ENCODE measurements around the gene SLF2. TPM values are rescaled to one million over a fixed set of nuclear protein-coding genes. Genes with fewer than 3 reads are reported as not detected.

Gene SLF2
- total RNA-seq, 2 experiments from 2014 or later = 39.1 to 41.3 TPM

DNA sequence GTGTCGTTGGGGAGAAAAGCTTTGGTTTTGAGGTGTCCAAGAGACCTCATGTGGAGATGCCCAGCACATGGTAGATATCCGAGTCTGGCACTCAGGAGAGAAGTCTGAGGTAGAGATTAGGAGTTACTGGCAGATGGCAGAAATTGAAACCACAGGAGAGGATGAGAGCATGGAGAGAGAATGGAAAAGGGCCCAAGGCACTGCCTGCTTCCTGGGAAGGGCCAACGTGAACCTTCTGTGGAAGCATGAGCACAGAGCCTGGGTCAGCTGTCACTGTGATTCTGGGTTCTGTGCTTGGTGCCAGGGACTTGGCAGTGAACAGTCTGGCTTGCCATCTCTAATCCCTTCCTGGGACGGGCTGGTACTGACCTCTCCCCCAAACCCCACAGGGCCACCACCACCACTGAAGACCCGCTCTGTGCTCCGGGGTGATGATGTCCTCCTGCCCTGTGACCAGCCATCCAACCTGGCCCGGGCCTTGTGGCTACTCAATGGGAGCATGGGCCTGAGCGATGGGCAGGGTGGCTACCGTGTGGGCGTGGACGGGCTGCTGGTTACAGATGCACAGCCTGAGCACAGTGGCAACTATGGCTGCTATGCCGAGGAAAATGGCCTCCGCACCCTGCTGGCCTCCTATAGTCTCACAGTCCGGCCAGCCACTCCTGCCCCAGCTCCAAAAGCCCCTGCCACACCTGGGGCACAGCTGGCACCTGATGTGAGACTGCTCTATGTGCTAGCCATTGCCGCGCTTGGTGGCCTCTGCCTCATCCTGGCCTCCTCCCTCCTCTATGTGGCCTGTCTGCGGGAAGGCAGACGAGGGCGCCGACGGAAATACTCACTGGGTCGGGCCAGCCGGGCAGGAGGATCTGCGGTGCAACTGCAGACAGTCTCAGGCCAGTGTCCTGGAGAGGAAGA, 70.4 kb downstream of the SLF2 start:
- CTCF ChIA-PET = interaction anchor here (2.1 kb wide), 1 partner anchor 14 kb away, joined by 6 read pairs; no protein-coding TSS in a partner anchor
- Mint-ChIP-seq H3K4me3 (no peak overlapping the region), H3K9me3 (no peaks in the 10 kb centered on the region), H3K27me3 (no peaks in the 10 kb centered on the region), H3K4me1 (peaks cover 29% of the 10 kb centered on the region), H3K36me3 (ENCODE audit: low read depth) (peaks cover 6% of the 10 kb centered on the region), H3K27ac (no peak overlapping the region)
- POLR2A ChIA-PET = interaction anchor here (0.7 kb wide), 1 partner anchor 48 kb away, joined by 3 read pairs; the partner anchor contains the start of genes PDZD7 and SFXN3
- DNase-seq = no peak

- ChIA-PET POLR2A (no interaction called here), CTCF (interaction anchor here (1.0 to 2.1 kb wide), 3 partner anchors 13 to 56 kb away, joined by 3 to 6 read pairs (median 4); no protein-coding TSS in a partner anchor)
- Mint-ChIP-seq H3K4me1 (peaks cover 36% of the 10 kb centered on the region), H3K9me3 (no peaks in the 10 kb centered on the region), H3K36me3 (ENCODE audit: low read depth) (peaks cover 7% of the 10 kb centered on the region), H3K4me3 (no peak overlapping the region), H3K27me3 (no peaks in the 10 kb centered on the region), H3K27ac (no peak overlapping the region)
- DNase-seq = no peak
Measured at GRCh38 chr10:100983868-100984671, 71.3 kb downstream of the SLF2 start.

GRCh38 chr10:100984672-100985177, 72.0 kb downstream of the SLF2 start:
- ChIA-PET POLR2A (no interaction called here), CTCF (interaction anchor here (1.0 to 1.1 kb wide), 2 partner anchors 13 to 56 kb away, joined by 3 to 4 read pairs; no protein-coding TSS in a partner anchor)
- Mint-ChIP-seq H3K27me3 (no peaks in the 10 kb centered on the region), H3K9me3 (no peaks in the 10 kb centered on the region), H3K4me1 (peaks cover 37% of the 10 kb centered on the region), H3K36me3 (ENCODE audit: low read depth) (peaks cover 9% of the 10 kb centered on the region), H3K4me3 (no peak overlapping the region), H3K27ac (no peak overlapping the region)
- no peak for DNase-seq

DNA sequence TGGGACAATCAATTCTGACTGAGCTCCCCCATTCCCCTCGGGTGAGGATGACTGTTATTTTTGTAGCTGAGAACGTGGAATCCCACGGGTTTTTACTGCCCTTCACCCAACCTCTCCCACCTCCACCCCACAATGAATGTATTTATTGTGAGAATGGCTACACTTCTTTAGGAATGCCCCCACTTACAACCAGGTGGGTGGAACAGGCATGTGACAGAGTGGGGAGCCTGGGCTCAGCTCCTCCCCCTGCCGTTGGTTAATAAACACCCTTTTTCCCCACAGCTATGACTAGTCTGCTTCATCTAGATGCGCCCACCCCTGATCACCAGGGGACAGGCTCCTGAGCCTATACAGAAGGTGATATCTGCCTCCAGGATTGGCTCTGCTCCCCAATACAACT, 72.6 kb downstream of the SLF2 start:
- peaks cover 38% of the 10 kb centered on the region for H3K4me1 Mint-ChIP-seq
- H3K9me3 Mint-ChIP-seq = no peaks in the 10 kb centered on the region
- POLR2A ChIA-PET = no interaction called here
- H3K4me3 Mint-ChIP-seq = no peak overlapping the region
- no peak overlapping the region for H3K27ac Mint-ChIP-seq
- no peaks in the 10 kb centered on the region for H3K27me3 Mint-ChIP-seq
- no peak for DNase-seq
- peaks cover 10% of the 10 kb centered on the region for H3K36me3 Mint-ChIP-seq (ENCODE audit: low read depth)
- CTCF ChIA-PET = interaction anchor here (0.9 to 1.1 kb wide), 3 partner anchors 13 to 55 kb away, joined by 3 to 4 read pairs (median 3); partner anchors contain the start of gene LZTS2

GRCh38 chr10:100986623-100986951, 73.8 kb downstream of the SLF2 start:
- no peak for DNase-seq
- POLR2A ChIA-PET = no interaction called here
- peaks cover 42% of the 10 kb centered on the region for H3K4me1 Mint-ChIP-seq
- H3K27me3 Mint-ChIP-seq = no peaks in the 10 kb centered on the region
- peaks cover 22% of the 10 kb centered on the region for H3K36me3 Mint-ChIP-seq (ENCODE audit: low read depth)
- CTCF ChIA-PET = interaction anchor here (1.1 to 1.3 kb wide), 2 partner anchors 16 to 28 kb away, joined by 3 to 6 read pairs; no protein-coding TSS in a partner anchor
- H3K9me3 Mint-ChIP-seq = no peaks in the 10 kb centered on the region
- peak overlapping the region; percentile 89 for H3K4me3 Mint-ChIP-seq
- H3K27ac Mint-ChIP-seq = no peak overlapping the region

GRCh38 chr10:100986952-100987684, 74.4 kb downstream of the SLF2 start, which contains the start of the genes MRPL43 and TWNK:
Gene MRPL43, minus strand, starts transcription at chr10:100987497. Its CDS starts 54 bp downstream, at chr10:100987443.
Gene TWNK, plus strand, starts transcription at chr10:100987543. Its CDS starts 668 bp downstream, at chr10:100988211.
- DNase-seq = peak; percentile 90
- ChIA-PET POLR2A (no interaction called here), CTCF (interaction anchor here (0.6 to 1.3 kb wide), 3 partner anchors 16 to 32 kb away, joined by 3 to 6 read pairs (median 5); no protein-coding TSS in a partner anchor)
- peak within 1 kb of the TSS; percentile 83 for H3K27ac Mint-ChIP-seq
- peak within 1 kb of the TSS; percentile 89 for H3K4me3 Mint-ChIP-seq
- peaks cover 22% of the 10 kb centered on the region for H3K36me3 Mint-ChIP-seq (ENCODE audit: low read depth)
- peaks cover 42% of the 10 kb centered on the region for H3K4me1 Mint-ChIP-seq
- H3K9me3 Mint-ChIP-seq = no peaks in the 10 kb centered on the region
- no peaks in the 10 kb centered on the region for H3K27me3 Mint-ChIP-seq

DNA sequence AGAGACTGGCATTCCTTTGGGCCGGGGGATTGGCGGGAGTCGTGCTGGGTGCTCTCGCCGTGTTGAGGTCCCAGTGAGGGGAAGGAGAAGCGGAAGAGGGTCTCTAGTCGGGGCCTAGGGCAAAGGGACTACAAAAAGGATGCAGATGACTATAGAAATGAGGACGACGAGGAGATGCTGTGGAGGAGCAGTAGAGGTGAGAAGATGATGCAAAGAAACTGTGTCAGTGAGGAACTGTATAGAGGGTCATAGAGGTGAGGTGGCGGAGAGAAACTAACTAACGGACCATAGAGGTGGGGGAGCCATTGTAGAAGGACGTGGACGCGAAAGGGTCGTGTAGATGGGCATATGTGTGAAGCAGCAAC, 74.9 kb downstream of the SLF2 start:
- ChIA-PET POLR2A (no interaction called here), CTCF (interaction anchor here (0.6 to 1.9 kb wide), 4 partner anchors 10 to 33 kb away, joined by 3 to 14 read pairs (median 6); no protein-coding TSS in a partner anchor)
- H3K27ac Mint-ChIP-seq = peak overlapping the region; percentile 83
- H3K27me3 Mint-ChIP-seq = no peaks in the 10 kb centered on the region
- peaks cover 23% of the 10 kb centered on the region for H3K36me3 Mint-ChIP-seq (ENCODE audit: low read depth)
- peak overlapping the region; percentile 89 for H3K4me3 Mint-ChIP-seq
- peaks cover 42% of the 10 kb centered on the region for H3K4me1 Mint-ChIP-seq
- no peaks in the 10 kb centered on the region for H3K9me3 Mint-ChIP-seq
- no peak for DNase-seq

GRCh38 chr10:100988166-100988565, 75.4 kb downstream of the SLF2 start:
- H3K27ac Mint-ChIP-seq = peak overlapping the region; percentile 83
- H3K9me3 Mint-ChIP-seq = no peaks in the 10 kb centered on the region
- POLR2A ChIA-PET = no interaction called here
- peaks cover 42% of the 10 kb centered on the region for H3K4me1 Mint-ChIP-seq
- H3K4me3 Mint-ChIP-seq = peak overlapping the region; percentile 89
- DNase-seq = no peak
- no peaks in the 10 kb centered on the region for H3K27me3 Mint-ChIP-seq
- CTCF ChIA-PET = interaction anchor here (1.6 to 1.9 kb wide), 2 partner anchors 9 to 21 kb away, joined by 3 to 14 read pairs; no protein-coding TSS in a partner anchor
- H3K36me3 Mint-ChIP-seq (ENCODE audit: low read depth) = peaks cover 23% of the 10 kb centered on the region

GRCh38 chr10:100989088-100989487, 76.3 kb downstream of the SLF2 start:
- no peaks in the 10 kb centered on the region for H3K9me3 Mint-ChIP-seq
- H3K27me3 Mint-ChIP-seq = no peaks in the 10 kb centered on the region
- peaks cover 23% of the 10 kb centered on the region for H3K36me3 Mint-ChIP-seq (ENCODE audit: low read depth)
- CTCF ChIA-PET = interaction anchor here (1.6 to 1.9 kb wide), 2 partner anchors 8 to 22 kb away, joined by 3 to 14 read pairs; no protein-coding TSS in a partner anchor
- H3K4me3 Mint-ChIP-seq = no peak overlapping the region
- no peak overlapping the region for H3K27ac Mint-ChIP-seq
- H3K4me1 Mint-ChIP-seq = peaks cover 42% of the 10 kb centered on the region
- DNase-seq = no peak
- POLR2A ChIA-PET = no interaction called here

DNA sequence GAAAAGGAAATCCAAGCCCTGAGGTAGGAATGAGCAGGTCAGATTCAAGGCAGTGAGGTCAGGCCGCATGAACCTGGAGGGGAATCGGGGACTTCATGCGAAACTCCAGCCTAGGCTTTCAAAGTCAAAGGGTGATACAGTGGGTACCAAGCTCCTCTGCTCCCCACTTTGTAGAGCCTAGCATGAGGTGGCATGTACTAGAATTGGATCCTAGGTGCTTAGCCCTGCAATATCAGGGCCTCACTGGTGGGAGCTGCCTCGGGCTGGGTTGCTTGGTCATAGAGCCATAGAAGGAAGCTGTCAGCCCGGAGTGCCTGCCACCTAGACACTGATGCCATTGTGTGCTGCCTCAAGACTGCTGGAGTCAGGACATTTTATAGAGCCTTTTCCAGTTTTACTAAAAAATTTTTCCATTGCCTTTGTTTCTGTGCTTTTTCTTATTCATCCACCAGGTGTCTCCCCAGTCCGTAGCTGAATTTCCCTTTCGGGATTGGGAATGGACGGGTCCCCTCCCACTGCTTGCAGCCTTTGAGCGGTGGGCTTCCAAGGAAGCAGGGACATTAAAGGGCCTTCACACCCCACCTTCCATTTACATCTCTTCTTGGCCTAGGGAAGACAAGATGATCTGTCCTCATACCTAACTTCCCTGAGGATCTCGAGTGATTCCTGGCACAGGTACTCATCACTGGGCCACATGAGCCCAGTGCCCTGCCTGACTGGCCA, 81.4 kb downstream of the SLF2 start:
- ChIA-PET POLR2A (no interaction called here), CTCF (interaction anchor here (0.8 kb wide), 1 partner anchor 82 kb away, joined by 3 read pairs; the partner anchor contains the start of gene SLF2)
- Mint-ChIP-seq H3K36me3 (ENCODE audit: low read depth) (peaks cover 16% of the 10 kb centered on the region), H3K4me1 (peaks cover 29% of the 10 kb centered on the region), H3K4me3 (no peak overlapping the region), H3K27ac (peak overlapping the region; percentile 66), H3K27me3 (no peaks in the 10 kb centered on the region), H3K9me3 (no peaks in the 10 kb centered on the region)
- no peak for DNase-seq

DNA sequence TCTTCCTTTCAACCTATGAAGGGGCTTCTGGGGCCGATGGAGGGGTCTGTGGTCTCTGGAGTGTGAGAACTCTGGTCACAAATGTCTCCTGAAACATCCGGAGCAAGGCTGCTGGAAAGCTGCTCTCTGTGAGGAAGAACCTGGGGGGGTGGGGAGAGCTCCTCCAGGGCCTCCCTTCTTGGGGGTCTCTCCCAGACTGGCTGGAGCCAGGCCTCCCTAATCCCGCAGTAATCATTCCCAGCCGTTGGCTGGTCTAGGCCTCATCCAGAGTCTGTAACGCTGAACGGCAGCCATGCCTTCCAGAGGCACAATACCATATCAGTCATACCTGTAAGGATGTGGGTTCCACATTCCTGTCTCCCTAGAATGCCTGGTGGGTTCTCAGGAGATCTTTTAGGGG, 82.4 kb downstream of the SLF2 start:
- H3K27me3 Mint-ChIP-seq = no peaks in the 10 kb centered on the region
- H3K36me3 Mint-ChIP-seq (ENCODE audit: low read depth) = peaks cover 14% of the 10 kb centered on the region
- no peak overlapping the region for H3K27ac Mint-ChIP-seq
- POLR2A ChIA-PET = no interaction called here
- DNase-seq = no peak
- peaks cover 28% of the 10 kb centered on the region for H3K4me1 Mint-ChIP-seq
- H3K9me3 Mint-ChIP-seq = no peaks in the 10 kb centered on the region
- CTCF ChIA-PET = interaction anchor here (1.5 to 12.7 kb wide), 2 partner anchors 21 to 32 kb away, joined by 3 to 111 read pairs; no protein-coding TSS in a partner anchor
- H3K4me3 Mint-ChIP-seq = no peak overlapping the region

All from activated CD4-positive, alpha-beta T cell treated with anti-CD3 and anti-CD28 coated beads, Interleukin-2, amount 10 ng/mL, durations not matched to agents 7 days and 5 days (primary cell).